ENCODE measurements around the gene UBALD1. TPM values are rescaled to one million over a fixed set of nuclear protein-coding genes. Genes with fewer than 3 reads are reported as not detected.
A peak's percentile ranks its signal among the peaks of the same experiment; 100 is the strongest.

The UBALD1 gene
- total and polyA plus RNA-seq, 4 donors, result 11.1 to 32.3 (median 20.8) TPM

- peaks cover 0 to 1% of the 10 kb centered on the region in 2 donors for H3K36me3 ChIP-seq (ENCODE audit: control insufficient read depth in 1 of 2, insufficient read depth in 2 of 2, low read length in 1 of 2)
- H3K9me3 ChIP-seq (ENCODE audit: control insufficient read depth, low read length), result no peaks in the 10 kb centered on the region
- WGBS, 2 donors, result 47 to 53% methylated on average over 14 of the region's 14 CpGs
- no peak for DNase-seq
- H3K27me3 ChIP-seq (ENCODE audit: control insufficient read depth in 1 of 2, insufficient read depth in 2 of 2, low read length in 1 of 2), result no peaks in the 10 kb centered on the region
- H3K27ac ChIP-seq (ENCODE audit: low read depth in 1 of 2, low read length in 2 of 2), result no peak overlapping the region
- intact Hi-C loops (cut with DNase I), result loop anchor here in 1 of 2 donors (5.0 to 10.0 kb wide), 2 partner anchors 79 to 108 kb away; partner anchors contain the start of gene NUDT16L1
- peak overlapping the region; percentile 88 to 91 for H3K4me3 ChIP-seq (ENCODE audit: low read length in 2 of 2)
- ATAC-seq (ENCODE audit: low FRiP score), result no peak
- no peaks in the 10 kb centered on the region for H3K4me1 ChIP-seq (ENCODE audit: control insufficient read depth in 1 of 2, insufficient read depth in 2 of 2, low read length in 2 of 2)
Measured at GRCh38 chr16:4612977-4613635, 1.6 kb downstream of the UBALD1 start.

- intact Hi-C loops (cut with DNase I), result loop anchor here in 1 of 2 donors (5.0 to 10.0 kb wide), 2 partner anchors 80 to 108 kb away; partner anchors contain the start of gene NUDT16L1
- DNase-seq, result peak in 1 of 2 donors; percentile 68
- ATAC-seq (ENCODE audit: low FRiP score), result no peak
- Histone ChIP-seq H3K4me3 (ENCODE audit: low read length in 2 of 2) (no peak overlapping the region), H3K27ac (ENCODE audit: low read depth in 1 of 2, low read length in 2 of 2) (no peak overlapping the region), H3K27me3 (ENCODE audit: control insufficient read depth in 1 of 2, insufficient read depth in 2 of 2, low read length in 1 of 2) (no peaks in the 10 kb centered on the region), H3K36me3 (ENCODE audit: control insufficient read depth in 1 of 2, insufficient read depth in 2 of 2, low read length in 1 of 2) (peaks cover 0 to 1% of the 10 kb centered on the region in 2 donors), H3K9me3 (ENCODE audit: control insufficient read depth, low read length) (no peaks in the 10 kb centered on the region), H3K4me1 (ENCODE audit: control insufficient read depth in 1 of 2, insufficient read depth in 2 of 2, low read length in 2 of 2) (no peaks in the 10 kb centered on the region)
- WGBS, 2 donors, result 92 to 94% methylated on average over 7 of the region's 7 CpGs
Measured at GRCh38 chr16:4612474-4612931, 2.2 kb downstream of the UBALD1 start.

- Histone ChIP-seq H3K27me3 (ENCODE audit: control insufficient read depth in 1 of 2, insufficient read depth in 2 of 2, low read length in 1 of 2) (no peaks in the 10 kb centered on the region), H3K36me3 (ENCODE audit: control insufficient read depth in 1 of 2, insufficient read depth in 2 of 2, low read length in 1 of 2) (peaks cover 0 to 1% of the 10 kb centered on the region in 2 donors), H3K9me3 (ENCODE audit: control insufficient read depth, low read length) (no peaks in the 10 kb centered on the region), H3K27ac (ENCODE audit: low read depth in 1 of 2, low read length in 2 of 2) (no peak overlapping the region), H3K4me1 (ENCODE audit: control insufficient read depth in 1 of 2, insufficient read depth in 2 of 2, low read length in 2 of 2) (no peaks in the 10 kb centered on the region), H3K4me3 (ENCODE audit: low read length in 2 of 2) (no peak overlapping the region)
- intact Hi-C loops (cut with DNase I), result loop anchor here in 1 of 2 donors (5.0 to 10.0 kb wide), 2 partner anchors 81 to 107 kb away; partner anchors contain the start of gene NUDT16L1
- DNase-seq (peak in 1 of 2 donors; percentile 75), ATAC-seq (ENCODE audit: low FRiP score) (no peak)
- 86 to 87% methylated on average over 22 of the region's 22 CpGs for WGBS, 2 donors
Measured at GRCh38 chr16:4611337-4612021, 3.2 kb downstream of the UBALD1 start.

- Histone ChIP-seq H3K4me1 (ENCODE audit: control insufficient read depth in 1 of 2, insufficient read depth in 2 of 2, low read length in 2 of 2) (no peaks in the 10 kb centered on the region), H3K9me3 (ENCODE audit: control insufficient read depth, low read length) (no peaks in the 10 kb centered on the region), H3K4me3 (ENCODE audit: low read length in 2 of 2) (no peak overlapping the region), H3K36me3 (ENCODE audit: control insufficient read depth in 1 of 2, insufficient read depth in 2 of 2, low read length in 1 of 2) (peaks cover 0 to 1% of the 10 kb centered on the region in 2 donors), H3K27me3 (ENCODE audit: control insufficient read depth in 1 of 2, insufficient read depth in 2 of 2, low read length in 1 of 2) (no peaks in the 10 kb centered on the region), H3K27ac (ENCODE audit: low read depth in 1 of 2, low read length in 2 of 2) (no peak overlapping the region)
- intact Hi-C loops (cut with DNase I), result loop anchor here in 1 of 2 donors (5.0 to 10.0 kb wide), 2 partner anchors 82 to 106 kb away; partner anchors contain the start of gene NUDT16L1
- 85 to 86% methylated on average over 30 to 32 of the region's 32 CpGs for WGBS, 2 donors
- ATAC-seq (ENCODE audit: low FRiP score), result no peak
- no peak for DNase-seq
Measured at GRCh38 chr16:4610011-4611005, 4.4 kb downstream of the UBALD1 start.

- Histone ChIP-seq H3K27me3 (ENCODE audit: control insufficient read depth in 1 of 2, insufficient read depth in 2 of 2, low read length in 1 of 2) (no peaks in the 10 kb centered on the region), H3K9me3 (ENCODE audit: control insufficient read depth, low read length) (no peaks in the 10 kb centered on the region), H3K36me3 (ENCODE audit: control insufficient read depth in 1 of 2, insufficient read depth in 2 of 2, low read length in 1 of 2) (peaks cover 0 to 1% of the 10 kb centered on the region in 2 donors), H3K27ac (ENCODE audit: low read depth in 1 of 2, low read length in 2 of 2) (no peak overlapping the region), H3K4me1 (ENCODE audit: control insufficient read depth in 1 of 2, insufficient read depth in 2 of 2, low read length in 2 of 2) (no peaks in the 10 kb centered on the region), H3K4me3 (ENCODE audit: low read length in 2 of 2) (no peak overlapping the region)
- intact Hi-C loops (cut with DNase I), result loop anchor here in 1 of 2 donors (5.0 to 10.0 kb wide), 2 partner anchors 83 to 105 kb away; partner anchors contain the start of gene NUDT16L1
- DNase-seq (no peak), ATAC-seq (ENCODE audit: low FRiP score) (no peak)
- WGBS, 2 donors, result 86 to 87% methylated on average over 41 to 45 of the region's 45 CpGs
Measured at GRCh38 chr16:4609200-4610010, 5.3 kb downstream of the UBALD1 start.

GRCh38 chr16:4608704-4608980, 6.0 kb downstream of the UBALD1 start:
- Histone ChIP-seq H3K27me3 (ENCODE audit: control insufficient read depth in 1 of 2, insufficient read depth in 2 of 2, low read length in 1 of 2) (no peaks in the 10 kb centered on the region), H3K9me3 (ENCODE audit: control insufficient read depth, low read length) (no peaks in the 10 kb centered on the region), H3K4me3 (ENCODE audit: low read length in 2 of 2) (no peak overlapping the region), H3K36me3 (ENCODE audit: control insufficient read depth in 1 of 2, insufficient read depth in 2 of 2, low read length in 1 of 2) (peaks cover 0 to 1% of the 10 kb centered on the region in 2 donors), H3K4me1 (ENCODE audit: control insufficient read depth in 1 of 2, insufficient read depth in 2 of 2, low read length in 2 of 2) (no peaks in the 10 kb centered on the region), H3K27ac (ENCODE audit: low read depth in 1 of 2, low read length in 2 of 2) (no peak overlapping the region)
- intact Hi-C loops (cut with DNase I), result no loop called here
- 85 to 90% methylated on average over 8 of the region's 8 CpGs for WGBS, 2 donors
- ATAC-seq (ENCODE audit: low FRiP score), result no peak
- DNase-seq, result no peak

- Histone ChIP-seq H3K27ac (ENCODE audit: low read depth in 1 of 2, low read length in 2 of 2) (no peak overlapping the region), H3K4me1 (ENCODE audit: control insufficient read depth in 1 of 2, insufficient read depth in 2 of 2, low read length in 2 of 2) (no peaks in the 10 kb centered on the region), H3K27me3 (ENCODE audit: control insufficient read depth in 1 of 2, insufficient read depth in 2 of 2, low read length in 1 of 2) (no peaks in the 10 kb centered on the region), H3K4me3 (ENCODE audit: low read length in 2 of 2) (no peak overlapping the region), H3K36me3 (ENCODE audit: control insufficient read depth in 1 of 2, insufficient read depth in 2 of 2, low read length in 1 of 2) (peaks cover 0 to 1% of the 10 kb centered on the region in 2 donors), H3K9me3 (ENCODE audit: control insufficient read depth, low read length) (no peaks in the 10 kb centered on the region)
- WGBS, 2 donors, result 88 to 90% methylated on average over 22 of the region's 22 CpGs
- DNase-seq (no peak), ATAC-seq (ENCODE audit: low FRiP score) (no peak)
- intact Hi-C loops (cut with DNase I), result no loop called here
Measured at GRCh38 chr16:4607841-4608703, 6.6 kb downstream of the UBALD1 start.

Measured in aorta (tissue), 5 donors.